Thoracic aorta (tissue), 2 donors: ENCODE results near the gene PNRC2. TPM values are rescaled to one million over a fixed set of nuclear protein-coding genes. Genes with fewer than 3 reads are reported as not detected.
A peak's percentile ranks its signal among the peaks of the same experiment; 100 is the strongest.

ENCODE experiments used
- ATAC-seq: fragments of 150-250 bp; one replicate; pipeline ENCODE4 v1.8.0; 2017; ENCODE audit warnings: low read depth; ENCODE audit not compliant: insufficient number of reproducible peaks, low FRiP score
- DNase-seq: peaks from one replicate; pipeline ENCODE4 v3.0.0-alpha.2; 2020; ENCODE audit warnings: low spot score
- H3K27ac ChIP-seq, 2 donors: fragments of 200-600 bp; sonication (generic); 1 replicate in 1 of 2; 2 replicates in 1 of 2; pipeline ENCODE4 v1.5.1; 2016; ENCODE audit warnings: mild to moderate bottlenecking in 2 of 2, moderate library complexity in 2 of 2
- H3K27me3 ChIP-seq: fragments of 200-600 bp; sonication (generic); replicated peaks from 2 replicates; pipeline ENCODE4 v1.6.0; 2016; ENCODE audit warnings: mild to moderate bottlenecking; ENCODE audit not compliant: insufficient read depth
- H3K36me3 ChIP-seq: fragments of 200-600 bp; sonication (generic); one replicate; pipeline ENCODE4 v1.5.1; 2016
- H3K4me1 ChIP-seq, 2 donors: fragments of 200-600 bp; sonication (generic); 1 replicate in 1 of 2; 2 replicates in 1 of 2; pipeline versions ENCODE4 v1.5.1 to v1.6.0; 2016; ENCODE audit warnings: low read depth in 2 of 2, mild to moderate bottlenecking in 1 of 2; ENCODE audit not compliant: control insufficient read depth in 1 of 2
- H3K4me3 ChIP-seq: fragments of 200-600 bp; sonication (generic); 2 replicates; pipeline ENCODE4 v1.5.1; 2016; ENCODE audit warnings: mild to moderate bottlenecking
- H3K9me3 ChIP-seq: fragments of 200-600 bp; sonication (generic); 2 replicates; pipeline ENCODE4 v1.5.1; 2016
- CTCF ChIP-seq: fragments of 200-600 bp; sonication (generic); IDR thresholded peaks from one replicate; pipeline ENCODE4 v1.5.1; 2019; ENCODE audit warnings: antibody characterized with exemption
- total RNA-seq, 2 donors: library from RNA; depleted of rRNA; stranded (reverse); fragments of >200 nt; gene quantifications; one replicate each; pipeline versions ENCODE4 v1.1.0 to v1.2.3, GENCODE V29; 2016

The PNRC2 gene
- total RNA-seq, 2 donors from 2014 or later = 77.6 to 143 TPM

- no peak overlapping the region for H3K4me3 ChIP-seq
- no peak for TF ChIP-seq CTCF
- H3K27ac ChIP-seq = no peak overlapping the region
- H3K9me3 ChIP-seq = no peaks in the 10 kb centered on the region
- no peak for DNase-seq
- H3K36me3 ChIP-seq = no peaks in the 10 kb centered on the region
- H3K27me3 ChIP-seq = no peaks in the 10 kb centered on the region
- peaks cover 0 to 30% of the 10 kb centered on the region in 2 donors for H3K4me1 ChIP-seq
- no peak for ATAC-seq
These were observed 37.1 kb downstream of the PNRC2 start for GRCh38 chr1:23996700-23997229.

- ATAC-seq (no peak), DNase-seq (no peak)
- no peaks in the 10 kb centered on the region for H3K36me3 ChIP-seq
- H3K4me1 ChIP-seq = peaks cover 0 to 33% of the 10 kb centered on the region in 2 donors
- no peaks in the 10 kb centered on the region for H3K9me3 ChIP-seq
- no peak for TF ChIP-seq CTCF
- no peak overlapping the region for H3K4me3 ChIP-seq
- H3K27me3 ChIP-seq = no peaks in the 10 kb centered on the region
- peak overlapping the region in 1 of 2 donors; percentile 1 for H3K27ac ChIP-seq
These were observed 38.2 kb downstream of the PNRC2 start for GRCh38 chr1:23997812-23998211.

GRCh38 chr1:23999156-23999671 is 39.6 kb downstream of the PNRC2 start:
- TF ChIP-seq CTCF = no peak
- DNase-seq (no peak), ATAC-seq (no peak)
- H3K9me3 ChIP-seq = no peaks in the 10 kb centered on the region
- H3K4me3 ChIP-seq = no peak overlapping the region
- H3K27me3 ChIP-seq = no peaks in the 10 kb centered on the region
- no peaks in the 10 kb centered on the region for H3K36me3 ChIP-seq
- peak overlapping the region; percentile 74 to 75 for H3K27ac ChIP-seq
- H3K4me1 ChIP-seq = peaks cover 0 to 43% of the 10 kb centered on the region in 2 donors

GRCh38 chr1:24002695-24003094 is 43.1 kb downstream of the PNRC2 start:
- TF ChIP-seq CTCF = no peak

GRCh38 chr1:24003331-24003972 is 43.8 kb downstream of the PNRC2 start:
- H3K27ac ChIP-seq = no peak overlapping the region
- H3K36me3 ChIP-seq = no peaks in the 10 kb centered on the region
- ATAC-seq (no peak), DNase-seq (no peak)
- H3K27me3 ChIP-seq = no peaks in the 10 kb centered on the region
- H3K4me3 ChIP-seq = no peak overlapping the region
- no peaks in the 10 kb centered on the region for H3K9me3 ChIP-seq
- no peak for TF ChIP-seq CTCF
- peaks cover 7 to 41% of the 10 kb centered on the region in 2 donors for H3K4me1 ChIP-seq

More at GRCh38 chr1:24002695-24003094, 43.1 kb downstream of the PNRC2 start:
- ATAC-seq (no peak), DNase-seq (no peak)
- Histone ChIP-seq H3K27me3 (no peaks in the 10 kb centered on the region), H3K36me3 (no peaks in the 10 kb centered on the region), H3K27ac (no peak overlapping the region), H3K9me3 (no peaks in the 10 kb centered on the region), H3K4me3 (no peak overlapping the region), H3K4me1 (peaks cover 0 to 41% of the 10 kb centered on the region in 2 donors)
